SU-DHL-6 (cell line): ENCODE measurements around the gene PDLIM5.

Source experiments
- H2AFZ ChIP-seq: fragments of 200-600 bp; sonication (generic); 2 replicates; pipeline ENCODE4 v1.6.1; 2014; ENCODE audit warnings: low read depth, mild to moderate bottlenecking, moderate library complexity, mixed read lengths, antibody characterized with exemption, low read length; ENCODE audit not compliant: severe bottlenecking
- H3F3A ChIP-seq: fragments of 200-600 bp; shearing (Covaris generic); 2 replicates; pipeline ENCODE4 v1.6.0; 2016; ENCODE audit warnings: antibody characterized with exemption, mild to moderate bottlenecking; ENCODE audit not compliant: insufficient read depth
- H3K27ac ChIP-seq: fragments of 200-600 bp; sonication (generic); 2 replicates; pipeline ENCODE4 v1.5.1; 2016; ENCODE audit warnings: low read depth, mild to moderate bottlenecking, low read length, moderate library complexity, mixed read lengths
- H3K27me3 ChIP-seq: fragments of 200-600 bp; sonication (generic), shearing (Covaris generic); 2 replicates; pipeline ENCODE4 v1.6.0; 2014; ENCODE audit warnings: mild to moderate bottlenecking, low read length
- H3K36me3 ChIP-seq: fragments of 200-600 bp; sonication (generic); 2 replicates; pipeline ENCODE4 v1.6.1; 2014; ENCODE audit warnings: mild to moderate bottlenecking, low read length, mixed read lengths
- H3K4me2 ChIP-seq: fragments of 300-600, 200-600 bp; shearing (Covaris generic), sonication (generic); 2 replicates; pipeline ENCODE4 v1.6.0; 2014; ENCODE audit warnings: low read length, low read depth, mild to moderate bottlenecking; ENCODE audit not compliant: poor library complexity, severe bottlenecking
- H3K4me3 ChIP-seq: fragments of 200-600 bp; sonication (generic); 2 replicates; pipeline ENCODE4 v1.5.1; 2014; ENCODE audit warnings: antibody characterized with exemption, low read length, mild to moderate bottlenecking, mixed read lengths; ENCODE audit not compliant: insufficient read depth, poor library complexity, severe bottlenecking
- H3K79me2 ChIP-seq: fragments of 200-600 bp; sonication (generic); 2 replicates; pipeline ENCODE4 v1.6.1; 2014; ENCODE audit warnings: mild to moderate bottlenecking, low read length, moderate library complexity; ENCODE audit not compliant: insufficient read depth
- H3K9ac ChIP-seq: fragments of 200-600 bp; sonication (generic); 2 replicates; pipeline ENCODE4 v1.7.0; 2014; ENCODE audit warnings: mild to moderate bottlenecking, low read length
- H3K9me2 ChIP-seq: fragments of 200-600 bp; sonication (generic); replicated peaks from 2 replicates; pipeline ENCODE4 v1.6.1; 2014; ENCODE audit warnings: low read length; ENCODE audit not compliant: insufficient read depth
- H3K9me3 ChIP-seq: fragments of 200-600 bp; sonication (generic); 2 replicates; pipeline ENCODE4 v1.6.1; 2014; ENCODE audit warnings: low read length, mixed read lengths; ENCODE audit not compliant: insufficient read depth
- H4K20me1 ChIP-seq: fragments of 200-600 bp; sonication (generic); 2 replicates; pipeline ENCODE4 v1.6.1; 2014; ENCODE audit warnings: low read depth, mild to moderate bottlenecking, antibody characterized with exemption, low read length, moderate library complexity, mixed read lengths
- EZH2phosphoT487 ChIP-seq: fragments of 200-600 bp; sonication (generic), shearing (Covaris generic); conservative IDR thresholded peaks from 2 replicates; pipeline ENCODE4 v1.6.1; 2018; ENCODE audit warnings: mild to moderate bottlenecking, antibody characterized with exemption, low read length, moderate library complexity, mixed read lengths
- TF ChIP-seq, protein P1 (sequence below): fragments of 200-600 bp; sonication (generic); IDR thresholded peaks from one replicate; pipeline ENCODE4 v1.5.1; 2017; ENCODE audit warnings: antibody characterized with exemption, mild to moderate bottlenecking, low read length, moderate library complexity; ENCODE audit not compliant: insufficient read depth, poor library complexity, severe bottlenecking

The PDLIM5 gene

DNA sequence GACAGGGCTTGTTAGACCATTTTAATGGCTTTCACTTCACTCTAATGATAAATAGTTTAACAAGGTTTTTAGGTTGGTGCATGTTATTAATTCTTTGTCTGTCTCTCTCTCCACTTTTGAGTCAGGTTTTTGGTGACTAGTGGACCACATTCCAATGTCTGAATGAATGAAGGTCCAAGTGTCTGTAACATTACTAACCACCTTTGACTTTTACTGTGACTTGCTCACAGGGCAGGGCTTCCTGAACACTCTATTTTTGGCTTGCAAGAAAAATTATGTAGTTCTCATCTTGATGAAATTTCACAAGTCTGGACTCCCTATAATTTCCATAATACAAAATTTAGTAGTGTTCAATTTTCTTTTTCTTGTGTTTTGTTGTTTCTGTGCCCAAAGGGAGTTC lies 227.2 kb downstream of the PDLIM5 start:
- Histone ChIP-seq H3K36me3 (no peaks in the 10 kb centered on the region), H4K20me1 (no peaks in the 10 kb centered on the region), H3K4me2 (no peak overlapping the region), H3F3A (no peaks in the 10 kb centered on the region), H3K27ac (no peak overlapping the region), H3K79me2 (no peaks in the 10 kb centered on the region), H3K9me2 (no peaks in the 10 kb centered on the region), H2AFZ (no peak overlapping the region), H3K27me3 (no peaks in the 10 kb centered on the region), H3K4me3 (no peak overlapping the region), H3K9me3 (no peaks in the 10 kb centered on the region), H3K9ac (no peak overlapping the region)
- TF ChIP-seq, protein P1, sequence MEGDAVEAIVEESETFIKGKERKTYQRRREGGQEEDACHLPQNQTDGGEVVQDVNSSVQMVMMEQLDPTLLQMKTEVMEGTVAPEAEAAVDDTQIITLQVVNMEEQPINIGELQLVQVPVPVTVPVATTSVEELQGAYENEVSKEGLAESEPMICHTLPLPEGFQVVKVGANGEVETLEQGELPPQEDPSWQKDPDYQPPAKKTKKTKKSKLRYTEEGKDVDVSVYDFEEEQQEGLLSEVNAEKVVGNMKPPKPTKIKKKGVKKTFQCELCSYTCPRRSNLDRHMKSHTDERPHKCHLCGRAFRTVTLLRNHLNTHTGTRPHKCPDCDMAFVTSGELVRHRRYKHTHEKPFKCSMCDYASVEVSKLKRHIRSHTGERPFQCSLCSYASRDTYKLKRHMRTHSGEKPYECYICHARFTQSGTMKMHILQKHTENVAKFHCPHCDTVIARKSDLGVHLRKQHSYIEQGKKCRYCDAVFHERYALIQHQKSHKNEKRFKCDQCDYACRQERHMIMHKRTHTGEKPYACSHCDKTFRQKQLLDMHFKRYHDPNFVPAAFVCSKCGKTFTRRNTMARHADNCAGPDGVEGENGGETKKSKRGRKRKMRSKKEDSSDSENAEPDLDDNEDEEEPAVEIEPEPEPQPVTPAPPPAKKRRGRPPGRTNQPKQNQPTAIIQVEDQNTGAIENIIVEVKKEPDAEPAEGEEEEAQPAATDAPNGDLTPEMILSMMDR = no peak
- TF ChIP-seq EZH2phosphoT487 = no peak

DNA sequence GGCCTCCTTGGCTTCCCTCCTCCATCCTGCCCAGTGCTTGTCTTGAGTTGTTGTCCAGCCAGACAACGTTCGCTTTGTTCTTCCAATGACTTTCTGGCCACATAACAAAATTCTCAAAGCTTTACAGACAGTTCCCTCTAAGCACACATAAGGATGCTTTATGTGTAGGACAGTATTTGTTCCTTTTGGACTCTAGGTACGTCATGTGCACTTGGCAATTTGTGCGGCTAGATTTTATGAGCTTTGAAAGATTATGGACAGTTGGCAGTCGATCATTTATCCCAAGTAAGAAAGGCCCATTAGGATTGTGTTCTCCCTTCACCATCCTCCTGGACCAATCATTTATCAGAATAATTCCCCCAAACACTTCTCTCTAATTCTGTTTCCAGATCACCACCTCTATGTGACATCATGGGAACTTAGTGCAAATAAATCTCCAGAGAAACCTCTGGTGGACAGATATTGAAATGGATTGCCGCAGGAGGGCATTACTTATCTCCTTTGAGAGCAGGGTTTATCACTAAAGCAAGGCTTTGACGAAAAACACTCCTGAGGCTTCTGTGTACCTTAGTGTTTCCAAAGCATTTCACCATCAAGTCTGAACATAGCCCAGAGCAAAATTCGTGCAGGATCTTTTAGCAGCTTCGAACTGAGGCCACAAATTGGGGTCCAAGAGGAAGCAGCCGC lies 228.6 kb downstream of the PDLIM5 start:
- H2AFZ ChIP-seq = no peak overlapping the region
- no peak overlapping the region for H3K27ac ChIP-seq

DNA sequence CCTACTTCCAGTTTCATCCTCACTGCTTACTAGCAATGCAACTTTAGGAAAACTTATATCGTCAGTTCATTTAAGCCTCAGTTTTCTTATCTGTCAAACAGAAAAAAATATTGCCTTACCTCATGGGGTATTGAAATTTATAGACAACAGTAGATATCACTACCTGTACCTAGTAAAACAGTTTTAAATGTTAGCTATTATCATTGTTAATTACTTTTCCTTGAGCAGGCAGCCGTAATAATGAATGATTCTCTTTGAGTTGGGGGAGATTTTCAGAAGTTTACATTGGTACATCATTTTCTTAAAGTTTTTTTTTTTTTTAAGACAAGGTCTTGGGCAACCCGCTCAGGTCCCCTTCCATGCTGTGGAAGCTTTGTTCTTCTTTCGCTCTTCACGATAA lies 234.3 kb downstream of the PDLIM5 start:
- Histone ChIP-seq H3K27ac (no peak overlapping the region), H3K9me3 (no peaks in the 10 kb centered on the region), H4K20me1 (no peaks in the 10 kb centered on the region), H2AFZ (no peak overlapping the region), H3K4me2 (no peak overlapping the region), H3K9me2 (no peaks in the 10 kb centered on the region), H3K4me3 (no peak overlapping the region), H3K36me3 (no peaks in the 10 kb centered on the region), H3K27me3 (no peaks in the 10 kb centered on the region), H3K9ac (no peak overlapping the region), H3F3A (no peaks in the 10 kb centered on the region), H3K79me2 (no peaks in the 10 kb centered on the region)
- no peak for TF ChIP-seq EZH2phosphoT487
- TF ChIP-seq, protein P1 = no peak

More for the DNA sequence above, 228.6 kb downstream of the PDLIM5 start:
- Histone ChIP-seq H3K79me2 (no peaks in the 10 kb centered on the region), H3F3A (no peaks in the 10 kb centered on the region), H3K9me3 (no peaks in the 10 kb centered on the region), H3K9me2 (no peaks in the 10 kb centered on the region), H3K4me3 (no peak overlapping the region), H3K4me2 (no peak overlapping the region), H3K36me3 (no peaks in the 10 kb centered on the region), H3K27me3 (no peaks in the 10 kb centered on the region), H3K9ac (no peak overlapping the region), H4K20me1 (no peaks in the 10 kb centered on the region)
- TF ChIP-seq, protein P1 = no peak
- TF ChIP-seq EZH2phosphoT487 = no peak
